Parathyroid adenoma (tissue), 2 donors: ENCODE measurements around the gene ANK3.

Experiments used
- H2AFZ ChIP-seq: fragments of 300-600 bp; sonication (generic); one replicate; pipeline ENCODE4 v1.7.0; 2017; ENCODE audit warnings: antibody characterized with exemption, mild to moderate bottlenecking
- H3K27ac ChIP-seq: fragments of 300-600 bp; sonication (generic); one replicate; pipeline ENCODE4 v1.7.0; 2017
- H3K27me3 ChIP-seq: fragments of 300-600 bp; sonication (generic); one replicate; pipeline ENCODE4 v1.7.0; 2017; ENCODE audit warnings: low read length; ENCODE audit not compliant: control insufficient read depth, insufficient read depth
- H3K36me3 ChIP-seq: fragments of 300-600 bp; sonication (generic); one replicate; pipeline ENCODE4 v1.7.0; 2017; ENCODE audit warnings: low read length; ENCODE audit not compliant: control insufficient read depth, insufficient read depth
- H3K4me1 ChIP-seq: fragments of 300-600 bp; sonication (generic); one replicate; pipeline ENCODE4 v1.7.0; 2017; ENCODE audit warnings: control low read depth
- H3K4me2 ChIP-seq: fragments of 300-600 bp; sonication (generic); one replicate; pipeline ENCODE4 v1.7.0; 2017; ENCODE audit warnings: low read length
- H3K4me3 ChIP-seq: fragments of 300-600 bp; sonication (generic); one replicate; pipeline ENCODE4 v1.7.0; 2017; ENCODE audit warnings: low read depth, low read length
- H3K79me2 ChIP-seq: fragments of 300-600 bp; sonication (generic); one replicate; pipeline ENCODE4 v1.7.0; 2017; ENCODE audit warnings: control low read depth
- H3K9ac ChIP-seq: fragments of 300-600 bp; sonication (generic); one replicate; pipeline ENCODE4 v1.7.0; 2017; ENCODE audit warnings: mild to moderate bottlenecking
- H3K9me3 ChIP-seq: fragments of 300-600 bp; sonication (generic); one replicate; pipeline ENCODE4 v1.7.0; 2017; ENCODE audit warnings: low read length; ENCODE audit not compliant: control insufficient read depth
- TF ChIP-seq, protein P1 (sequence below): fragments of 300-600 bp; sonication (generic); IDR thresholded peaks from one replicate; pipeline ENCODE4 v1.7.0; 2017; ENCODE audit warnings: antibody characterized with exemption, mild to moderate bottlenecking
- donor health status: primary hyperparathyroidism.

ANK3 gene

DNA sequence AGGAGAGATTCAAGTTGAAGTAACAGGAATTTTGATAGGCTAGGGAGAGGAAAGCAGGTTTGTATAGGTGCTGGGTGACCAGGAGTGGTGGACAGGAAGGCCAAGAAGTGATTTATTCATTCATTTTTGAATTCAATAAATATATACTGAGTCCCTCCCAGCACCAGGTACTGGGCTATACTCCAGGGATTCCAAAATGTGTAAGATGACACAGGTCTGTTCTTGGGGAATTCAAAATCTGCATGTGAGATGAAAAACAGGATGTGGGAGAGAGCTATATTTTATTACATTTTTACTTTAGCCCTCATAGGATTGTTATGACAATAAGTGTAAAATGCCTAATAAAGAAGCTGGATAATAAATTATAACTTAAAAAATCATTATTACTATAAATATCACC is 134.9 kb downstream of the ANK3 start:
- H3K4me2 ChIP-seq = no peak overlapping the region
- H3K36me3 ChIP-seq = no peaks in the 10 kb centered on the region
- H3K27me3 ChIP-seq = no peaks in the 10 kb centered on the region
- no peaks in the 10 kb centered on the region for H3K79me2 ChIP-seq
- no peak overlapping the region for H3K4me3 ChIP-seq
- H3K27ac ChIP-seq = no peak overlapping the region
- no peak overlapping the region for H2AFZ ChIP-seq
- H3K4me1 ChIP-seq = peaks cover 22% of the 10 kb centered on the region
- H3K9me3 ChIP-seq = no peaks in the 10 kb centered on the region
- TF ChIP-seq, protein P1, sequence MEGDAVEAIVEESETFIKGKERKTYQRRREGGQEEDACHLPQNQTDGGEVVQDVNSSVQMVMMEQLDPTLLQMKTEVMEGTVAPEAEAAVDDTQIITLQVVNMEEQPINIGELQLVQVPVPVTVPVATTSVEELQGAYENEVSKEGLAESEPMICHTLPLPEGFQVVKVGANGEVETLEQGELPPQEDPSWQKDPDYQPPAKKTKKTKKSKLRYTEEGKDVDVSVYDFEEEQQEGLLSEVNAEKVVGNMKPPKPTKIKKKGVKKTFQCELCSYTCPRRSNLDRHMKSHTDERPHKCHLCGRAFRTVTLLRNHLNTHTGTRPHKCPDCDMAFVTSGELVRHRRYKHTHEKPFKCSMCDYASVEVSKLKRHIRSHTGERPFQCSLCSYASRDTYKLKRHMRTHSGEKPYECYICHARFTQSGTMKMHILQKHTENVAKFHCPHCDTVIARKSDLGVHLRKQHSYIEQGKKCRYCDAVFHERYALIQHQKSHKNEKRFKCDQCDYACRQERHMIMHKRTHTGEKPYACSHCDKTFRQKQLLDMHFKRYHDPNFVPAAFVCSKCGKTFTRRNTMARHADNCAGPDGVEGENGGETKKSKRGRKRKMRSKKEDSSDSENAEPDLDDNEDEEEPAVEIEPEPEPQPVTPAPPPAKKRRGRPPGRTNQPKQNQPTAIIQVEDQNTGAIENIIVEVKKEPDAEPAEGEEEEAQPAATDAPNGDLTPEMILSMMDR = no peak
- no peak overlapping the region for H3K9ac ChIP-seq

DNA sequence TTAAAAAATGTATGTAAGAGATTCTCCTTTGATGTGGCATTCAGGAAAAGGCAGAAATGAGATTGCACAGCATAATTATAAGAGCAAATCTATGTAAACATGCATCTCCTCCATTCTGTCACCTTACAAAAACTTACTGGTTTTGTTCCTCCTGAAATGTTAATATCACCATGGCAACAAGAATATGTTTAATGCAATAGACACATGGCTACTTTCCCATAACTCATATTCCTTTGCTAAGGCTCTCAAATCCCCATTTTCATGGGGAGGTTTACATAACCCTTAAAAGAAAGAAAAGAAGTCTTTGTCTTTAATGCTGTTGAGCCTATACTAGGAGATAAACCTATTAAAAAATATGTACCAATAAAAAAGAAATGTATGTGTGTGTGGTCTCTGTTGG is 136.2 kb downstream of the ANK3 start:
- Histone ChIP-seq H3K4me1 (peaks cover 15% of the 10 kb centered on the region), H3K9me3 (no peaks in the 10 kb centered on the region), H3K36me3 (no peaks in the 10 kb centered on the region), H3K4me3 (no peak overlapping the region), H3K79me2 (no peaks in the 10 kb centered on the region), H3K27me3 (no peaks in the 10 kb centered on the region), H3K9ac (no peak overlapping the region), H2AFZ (no peak overlapping the region), H3K4me2 (no peak overlapping the region), H3K27ac (no peak overlapping the region)
- TF ChIP-seq, protein P1 = no peak

DNA sequence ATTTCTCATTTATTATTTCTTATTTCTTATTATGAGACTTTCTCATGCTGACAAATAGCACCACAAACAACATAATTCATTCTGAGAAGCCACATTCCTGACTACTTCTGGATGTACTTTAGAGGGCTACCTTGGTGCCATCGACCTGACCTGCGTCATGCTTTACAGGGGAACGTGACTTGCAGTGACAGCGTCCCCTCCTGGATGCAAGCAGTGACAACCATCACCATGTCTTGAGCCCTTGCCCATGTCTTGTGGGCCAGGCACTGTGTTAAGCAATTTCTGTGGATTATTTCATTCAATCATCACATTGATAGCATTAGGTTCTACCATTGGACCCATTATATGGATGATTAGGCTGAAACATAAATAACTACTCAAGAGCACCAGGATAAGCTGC is 137.0 kb downstream of the ANK3 start:
- TF ChIP-seq, protein P1 = no peak
- Histone ChIP-seq H3K4me3 (no peak overlapping the region), H3K4me1 (peaks cover 9% of the 10 kb centered on the region), H3K27me3 (no peaks in the 10 kb centered on the region), H3K27ac (no peak overlapping the region), H3K79me2 (no peaks in the 10 kb centered on the region), H3K4me2 (no peak overlapping the region), H3K36me3 (no peaks in the 10 kb centered on the region), H2AFZ (no peak overlapping the region), H3K9me3 (no peaks in the 10 kb centered on the region), H3K9ac (no peak overlapping the region)

DNA sequence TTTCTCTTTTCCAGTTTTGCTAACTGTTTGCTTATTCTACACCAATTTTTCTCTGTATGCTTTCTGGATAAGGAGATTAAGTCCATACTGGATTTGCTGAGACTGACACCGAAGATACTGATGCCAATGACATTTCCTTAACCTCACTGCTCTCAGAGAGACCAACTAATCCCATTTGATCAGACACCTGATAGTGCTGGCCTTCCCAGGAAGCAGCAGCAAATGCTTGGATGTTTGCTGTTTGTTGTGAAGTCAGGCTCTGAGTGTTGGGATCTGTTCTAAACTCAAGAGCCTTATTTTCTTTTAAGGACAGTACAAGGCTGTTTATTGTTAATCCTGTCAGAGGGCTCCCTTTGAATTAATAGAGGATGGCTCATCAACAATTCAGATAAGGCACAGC is 143.3 kb downstream of the ANK3 start:
- TF ChIP-seq, protein P1 = no peak
- H3K9ac ChIP-seq = no peak overlapping the region

DNA sequence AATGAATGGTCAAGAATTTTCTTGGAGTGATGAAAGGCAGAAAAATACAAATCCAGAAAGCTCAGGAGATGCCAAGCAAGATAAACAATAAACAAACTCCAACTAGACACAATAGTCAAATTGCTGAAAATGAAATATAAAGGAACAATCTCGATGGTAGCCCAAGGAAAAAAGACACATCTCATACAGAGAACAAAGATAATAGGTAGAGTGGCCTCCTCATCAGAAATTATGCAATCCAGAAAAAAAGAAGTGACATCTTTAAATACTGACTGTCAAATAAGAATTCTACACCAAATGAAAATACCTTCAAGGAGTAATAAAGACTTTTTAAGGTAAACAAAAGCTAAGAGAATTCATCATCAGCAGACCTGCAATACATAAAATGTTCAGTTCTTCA is 150.4 kb downstream of the ANK3 start:
- Histone ChIP-seq H3K9me3 (no peaks in the 10 kb centered on the region), H3K27me3 (no peaks in the 10 kb centered on the region), H3K4me2 (no peak overlapping the region), H3K79me2 (no peaks in the 10 kb centered on the region), H3K36me3 (no peaks in the 10 kb centered on the region), H3K9ac (no peak overlapping the region), H2AFZ (peak overlapping the region; percentile 34), H3K4me1 (no peaks in the 10 kb centered on the region), H3K4me3 (no peak overlapping the region), H3K27ac (no peak overlapping the region)
- TF ChIP-seq, protein P1 = no peak

More for the DNA sequence above, 143.3 kb downstream of the ANK3 start:
- H3K27me3 ChIP-seq = no peaks in the 10 kb centered on the region
- no peak overlapping the region for H3K4me2 ChIP-seq
- no peak overlapping the region for H2AFZ ChIP-seq
- H3K4me1 ChIP-seq = no peaks in the 10 kb centered on the region
- H3K9me3 ChIP-seq = no peaks in the 10 kb centered on the region
- H3K79me2 ChIP-seq = no peaks in the 10 kb centered on the region
- H3K4me3 ChIP-seq = no peak overlapping the region
- H3K27ac ChIP-seq = no peak overlapping the region
- H3K36me3 ChIP-seq = no peaks in the 10 kb centered on the region
